NCI-H1092 (cell line): Measurements from ENCODE around the gene SLC1A1.
"Not testable (repeated sequence)": the region's sequence is repeated elsewhere in the genome, so short reads cannot be mapped to it uniquely, and the experiment has no call there.

Experiments used
- DNase-seq: peaks from one replicate; lab custom pipeline; 2025; lab: John Stamatoyannopoulos, UW

SLC1A1 gene

DNA sequence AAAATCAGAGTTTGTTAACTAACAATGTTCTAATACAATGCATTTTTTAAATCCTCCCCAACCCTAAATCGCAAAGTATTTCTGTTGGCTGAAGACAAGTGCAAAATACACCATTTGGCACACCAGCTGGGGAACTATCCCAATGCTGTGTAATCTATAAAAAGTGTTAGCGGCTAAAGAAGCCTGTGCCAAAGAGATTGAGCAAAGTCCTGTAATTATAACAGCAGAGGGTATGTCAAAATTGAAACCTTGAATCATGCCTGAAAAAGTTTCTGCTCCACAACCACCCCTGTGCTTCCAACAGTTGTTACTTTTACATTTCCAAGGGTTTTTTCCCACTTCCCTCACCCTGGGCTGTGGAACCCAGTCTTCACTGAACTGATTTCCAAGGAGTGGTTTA is 88.7 kb downstream of the SLC1A1 start:
- DNase-seq, result no peak

DNA sequence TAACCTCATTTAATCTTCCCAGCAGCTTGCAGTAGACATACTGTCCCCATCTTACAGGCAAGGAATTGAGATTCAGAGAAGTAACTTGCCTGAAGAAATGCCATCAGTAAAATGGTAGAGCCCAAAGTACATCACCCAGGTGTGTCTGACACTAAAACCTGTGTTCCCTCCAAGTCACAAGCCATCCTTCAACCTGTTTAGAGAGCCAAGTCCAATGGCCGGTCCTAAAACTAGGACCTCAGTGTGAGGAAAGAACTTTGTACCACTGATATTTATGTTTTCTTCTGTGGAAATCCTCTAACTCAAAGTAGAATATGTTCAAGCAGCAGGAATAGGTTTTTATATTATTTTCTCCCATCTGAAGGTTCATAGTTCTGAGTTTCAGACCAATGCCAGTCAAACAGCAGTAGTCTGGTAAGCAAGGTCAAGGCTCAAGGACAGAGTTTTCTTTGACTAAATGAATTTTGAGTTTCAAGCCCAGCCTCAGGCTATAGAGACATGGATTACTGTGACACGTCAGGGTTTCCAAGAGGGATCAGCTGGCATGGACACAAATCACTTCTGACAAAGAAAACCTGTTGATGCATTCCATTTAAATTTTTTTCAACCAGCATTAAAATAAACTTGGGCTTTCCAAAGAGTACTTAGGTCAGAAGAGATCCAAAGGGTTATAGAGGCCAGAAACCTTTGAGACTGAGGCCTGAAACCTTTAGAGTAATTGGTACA is 90.9 kb downstream of the SLC1A1 start:
- no peak for DNase-seq

DNA sequence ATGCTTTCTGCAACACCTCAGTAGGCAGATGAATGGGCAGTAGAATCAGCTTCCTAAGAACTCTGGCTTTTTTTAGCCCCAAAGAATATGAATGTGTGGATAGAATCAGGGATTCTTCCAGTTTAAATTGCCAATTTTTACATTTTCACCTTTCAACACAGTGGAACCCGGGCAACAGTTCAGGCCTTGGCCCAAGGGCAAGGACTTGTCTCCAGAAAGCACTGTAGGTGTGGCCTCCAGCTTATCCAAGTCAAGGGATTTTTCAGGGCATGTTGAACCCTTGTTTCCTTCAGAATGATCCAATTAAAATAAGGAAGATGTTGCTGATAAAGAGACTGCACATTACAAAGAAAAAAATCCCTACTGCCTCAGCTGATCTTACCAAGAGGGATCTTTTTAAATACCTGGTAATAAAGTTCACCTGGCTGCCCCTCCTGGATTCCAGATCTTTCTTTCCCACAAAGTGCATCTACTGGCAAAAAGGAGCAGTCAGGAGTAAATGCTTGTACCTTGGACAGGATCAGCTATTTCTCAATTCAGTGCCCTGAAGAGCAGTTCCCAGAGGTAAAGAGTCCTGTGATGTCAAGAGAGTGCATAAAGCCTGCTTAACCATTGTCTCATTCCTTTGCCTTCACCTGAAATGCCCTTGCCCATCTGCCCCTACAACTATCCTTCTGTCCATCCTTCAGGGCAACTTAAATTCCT is 91.7 kb downstream of the SLC1A1 start:
- no peak for DNase-seq

DNA sequence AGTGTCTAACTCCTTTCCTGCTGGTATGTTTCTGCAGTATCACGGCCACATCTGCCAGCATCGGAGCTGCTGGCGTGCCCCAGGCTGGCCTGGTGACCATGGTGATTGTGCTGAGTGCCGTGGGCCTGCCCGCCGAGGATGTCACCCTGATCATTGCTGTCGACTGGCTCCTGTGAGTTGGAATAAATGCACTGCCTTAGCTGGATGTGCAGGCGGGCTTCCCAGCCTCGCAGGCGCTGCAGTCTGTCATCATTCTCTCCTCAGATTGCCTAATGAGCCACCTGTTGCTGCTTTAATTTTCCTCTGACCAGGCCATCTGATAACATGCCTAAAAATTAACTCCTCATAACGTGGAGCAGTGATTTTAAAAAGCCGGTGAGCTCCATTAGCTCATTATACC is 92.7 kb downstream of the SLC1A1 start:
- DNase-seq, result no peak

DNA sequence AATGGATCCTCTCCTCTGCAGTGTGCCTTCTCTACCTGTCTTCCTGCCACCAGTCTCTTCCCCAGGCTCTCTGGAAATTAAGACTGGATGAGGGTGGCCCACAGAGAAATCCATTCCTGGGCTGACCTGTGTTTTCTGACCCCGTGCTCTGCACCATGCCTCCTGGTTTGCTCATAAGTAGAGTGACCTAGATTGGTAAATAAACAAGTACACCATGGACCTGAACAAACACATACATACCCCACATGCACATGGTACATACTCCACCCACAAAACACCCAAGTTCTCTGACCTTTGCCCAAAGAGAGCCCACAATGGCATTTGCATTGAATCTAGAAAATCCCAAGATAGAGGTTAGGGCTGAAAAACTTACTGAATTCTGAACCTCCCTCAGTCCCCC is 94.4 kb downstream of the SLC1A1 start:
- DNase-seq, result no peak

DNA sequence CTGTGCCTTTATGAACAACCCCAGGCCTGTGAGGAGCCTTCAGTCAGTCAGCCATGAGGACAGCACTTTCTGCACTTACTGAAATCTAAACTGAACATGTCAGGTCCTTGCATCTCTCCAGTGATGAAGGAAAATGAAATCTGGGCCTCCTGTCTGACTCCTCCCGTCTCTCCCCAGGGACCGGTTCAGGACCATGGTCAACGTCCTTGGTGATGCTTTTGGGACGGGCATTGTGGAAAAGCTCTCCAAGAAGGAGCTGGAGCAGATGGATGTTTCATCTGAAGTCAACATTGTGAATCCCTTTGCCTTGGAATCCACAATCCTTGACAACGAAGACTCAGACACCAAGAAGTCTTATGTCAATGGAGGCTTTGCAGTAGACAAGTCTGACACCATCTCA is 94.9 kb downstream of the SLC1A1 start:
- DNase-seq, result no peak

DNA sequence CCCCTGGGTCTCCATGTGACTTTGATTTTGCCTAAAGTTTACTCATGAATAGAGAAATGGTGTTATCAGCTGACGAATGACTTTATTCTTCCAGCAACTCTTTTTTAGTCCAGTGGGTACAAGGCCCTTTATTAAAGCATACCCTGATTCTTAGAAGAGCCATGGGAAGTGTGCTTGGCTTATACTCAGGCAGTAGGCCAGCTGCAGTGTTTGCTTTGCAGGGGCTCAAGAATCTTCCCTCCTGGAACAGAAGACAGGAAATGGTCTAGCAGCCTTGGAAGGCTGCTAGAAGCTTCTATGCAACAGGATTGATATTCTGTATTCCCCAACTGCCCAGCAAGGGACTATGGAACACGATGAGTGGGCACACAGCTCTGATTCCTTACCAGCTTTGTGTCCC is 98.5 kb downstream of the SLC1A1 start:
- no peak for DNase-seq

DNA sequence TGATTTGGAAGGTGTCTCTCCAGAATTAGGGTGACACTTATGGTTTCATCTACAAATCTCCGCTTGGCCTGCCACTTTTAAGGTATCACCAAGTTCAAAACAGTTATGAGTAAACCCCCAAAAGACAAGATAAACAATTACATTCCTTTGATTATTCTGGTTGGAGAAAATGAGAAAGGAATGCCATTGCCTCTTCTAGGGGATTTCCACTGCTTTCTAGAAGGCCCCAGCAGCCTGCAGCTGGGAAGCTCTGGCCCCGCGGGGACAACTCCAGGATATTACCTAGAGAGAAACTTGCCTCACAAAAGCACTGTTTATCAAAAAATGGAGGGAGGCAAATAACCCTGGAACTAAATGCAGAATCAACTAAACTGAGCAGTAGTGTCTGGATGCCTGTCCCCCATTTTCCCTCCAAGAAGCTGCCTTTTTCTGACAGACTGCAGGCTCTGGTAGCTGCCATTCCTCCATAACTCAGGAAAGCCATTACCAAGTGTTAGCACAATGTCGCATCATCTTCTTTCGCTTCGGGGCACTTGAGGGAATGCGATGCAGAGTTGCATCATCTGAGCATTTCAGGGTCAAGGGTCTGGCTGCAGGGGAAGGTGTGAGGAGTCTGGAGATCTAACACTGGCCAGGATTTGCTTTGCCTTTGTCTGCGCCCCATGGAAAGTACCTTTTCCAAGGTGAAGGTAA is 100.3 kb downstream of the SLC1A1 start:
- DNase-seq, result no peak

DNA sequence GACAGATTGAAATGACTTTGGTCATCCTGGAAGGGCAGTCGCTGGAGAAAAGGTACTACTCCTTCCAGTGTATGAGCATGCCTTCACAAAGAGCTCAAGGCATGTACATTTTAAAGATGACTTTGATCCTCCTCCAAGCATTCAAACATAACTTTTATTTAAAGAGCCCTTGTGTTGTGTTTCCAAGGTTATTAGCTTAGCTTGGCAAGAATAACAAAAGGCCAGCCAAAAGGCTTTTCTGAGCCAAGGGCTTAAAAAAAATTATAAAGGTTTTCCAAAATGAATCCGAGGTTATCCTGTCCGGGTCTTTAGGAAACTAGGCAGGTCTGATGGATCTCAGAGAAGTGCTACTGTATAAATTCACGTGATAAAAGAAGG is 100.8 kb downstream of the SLC1A1 start:
- no peak for DNase-seq

DNA sequence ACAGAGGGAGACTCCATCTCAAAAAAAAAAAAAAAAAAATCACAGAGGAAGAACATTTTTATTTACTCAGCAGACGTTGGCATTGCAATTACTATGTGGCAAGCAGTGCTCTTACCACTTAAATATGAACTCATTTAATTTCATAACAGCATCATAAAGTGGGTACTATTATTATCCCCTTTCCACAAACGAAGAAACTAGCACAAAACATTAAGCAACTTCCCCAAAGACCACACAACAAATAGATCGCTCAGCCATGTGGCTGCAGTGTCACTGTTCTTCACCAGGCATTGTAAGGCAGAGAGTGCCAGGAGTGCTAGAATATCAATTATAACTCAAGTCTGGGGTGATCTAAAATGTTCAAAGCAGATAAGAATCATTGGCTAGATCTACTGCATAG is 102.0 kb downstream of the SLC1A1 start:
- DNase-seq, result no peak

DNA sequence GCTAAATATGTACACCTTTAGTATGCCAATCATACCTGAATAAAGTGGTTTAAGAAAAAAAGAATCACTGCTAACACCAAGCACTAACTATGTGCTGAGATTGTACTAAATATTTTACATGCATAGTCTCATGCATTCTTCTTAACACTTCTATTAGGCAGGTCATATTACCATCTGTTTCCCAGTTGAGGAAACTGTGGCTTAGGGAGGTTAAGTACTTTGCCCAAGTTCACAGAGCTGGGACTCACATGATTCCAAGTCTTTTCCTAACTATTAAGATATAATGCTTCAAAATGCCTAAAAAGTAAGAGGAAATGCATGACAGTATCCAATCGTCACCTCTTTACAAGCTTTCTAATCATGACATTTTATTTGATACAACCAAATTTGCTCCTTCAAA is 102.6 kb downstream of the SLC1A1 start:
- no peak for DNase-seq

DNA sequence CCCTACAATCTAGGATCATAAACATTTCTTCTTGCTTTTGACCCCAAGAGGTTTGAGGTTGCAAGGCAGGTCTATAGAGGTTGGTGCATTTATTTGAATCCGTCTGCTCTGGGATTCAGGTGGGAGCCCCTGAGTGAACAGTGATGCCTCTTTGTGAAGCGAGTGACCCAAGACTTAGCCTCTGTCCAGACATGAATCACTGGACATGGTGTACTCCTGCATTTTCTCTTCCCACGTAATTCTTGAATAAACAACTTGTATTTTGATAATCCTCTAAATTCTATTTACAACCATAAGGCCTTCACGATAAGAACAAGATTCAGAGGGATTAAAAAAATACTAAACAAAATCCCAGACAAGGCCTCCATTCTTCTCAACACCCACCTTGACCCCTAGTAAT is 104.3 kb downstream of the SLC1A1 start:
- DNase-seq, result no peak

DNA sequence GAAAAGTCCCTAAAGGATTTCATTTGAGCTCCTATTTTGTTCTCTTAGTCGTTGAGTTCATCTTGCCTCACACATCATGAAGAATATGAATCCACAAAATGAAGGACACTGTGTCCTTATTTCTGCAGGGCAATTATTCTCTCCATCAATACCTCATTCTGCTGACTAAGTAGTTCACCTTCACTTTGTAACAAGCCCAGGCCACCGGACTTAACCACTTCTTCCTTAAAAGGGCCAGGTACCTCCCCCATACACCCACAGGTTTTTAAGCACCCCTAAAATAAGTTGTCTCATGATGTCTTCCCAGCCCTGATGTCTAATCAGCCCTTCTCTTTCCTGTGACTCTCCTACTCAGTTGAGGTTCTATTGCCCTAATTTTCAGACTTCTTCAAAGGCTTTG is 104.7 kb downstream of the SLC1A1 start:
- no peak for DNase-seq

DNA sequence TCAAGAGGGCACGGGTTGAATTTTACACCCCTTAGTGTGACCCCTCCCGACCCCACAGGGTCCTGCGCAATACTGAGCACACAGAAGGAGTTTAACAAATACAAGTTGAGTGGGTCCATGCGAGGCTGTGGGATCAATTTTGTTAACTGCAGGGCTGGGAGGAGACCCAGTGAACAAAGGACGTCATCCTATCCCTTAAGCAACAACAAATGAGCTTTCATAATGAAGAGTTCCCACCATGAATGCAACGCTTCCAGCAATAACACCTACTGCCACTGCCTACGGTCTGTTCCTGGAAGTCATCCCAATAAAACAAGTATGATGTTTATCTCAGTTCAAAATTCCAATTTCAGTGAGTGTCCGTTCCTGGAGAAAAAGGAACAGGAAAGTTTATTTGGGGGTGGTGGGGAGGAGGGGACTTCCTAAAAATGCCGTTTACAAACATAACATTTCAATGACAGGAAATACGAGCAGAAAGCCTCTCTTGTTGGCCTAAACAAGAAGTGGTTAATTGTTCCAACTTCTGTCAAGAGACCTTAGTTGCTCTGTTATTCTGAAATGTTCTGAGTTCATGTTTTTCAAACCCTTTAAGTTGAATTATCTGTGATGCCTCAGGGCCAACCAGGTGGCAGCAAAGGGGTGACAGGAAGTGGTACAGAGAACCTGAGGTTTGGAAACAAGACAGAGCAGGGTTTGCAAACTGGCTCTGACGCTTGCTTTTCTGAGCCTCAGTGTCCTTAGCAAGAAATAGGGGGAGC is 106.1 kb downstream of the SLC1A1 start:
- DNase-seq, result no peak

DNA sequence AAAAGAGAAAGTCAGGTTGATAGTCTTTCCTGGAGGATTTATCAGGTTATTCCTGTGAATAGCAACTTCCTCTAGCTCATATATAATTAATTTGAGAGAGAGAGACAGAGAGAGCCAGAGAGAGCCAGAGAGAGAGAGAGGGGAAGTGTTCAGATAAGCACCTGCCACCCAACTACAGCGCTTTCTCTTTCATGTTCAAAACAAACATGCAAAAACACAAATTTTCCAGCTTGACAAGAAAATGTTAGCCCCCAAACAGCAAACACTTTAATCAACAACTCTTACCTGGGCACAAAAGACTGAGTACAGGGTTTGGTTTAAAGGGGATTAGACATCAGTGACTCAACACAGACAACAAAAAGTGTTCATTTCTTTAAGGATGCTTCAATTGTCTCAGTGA is 110.1 kb downstream of the SLC1A1 start:
- no peak for DNase-seq

DNA sequence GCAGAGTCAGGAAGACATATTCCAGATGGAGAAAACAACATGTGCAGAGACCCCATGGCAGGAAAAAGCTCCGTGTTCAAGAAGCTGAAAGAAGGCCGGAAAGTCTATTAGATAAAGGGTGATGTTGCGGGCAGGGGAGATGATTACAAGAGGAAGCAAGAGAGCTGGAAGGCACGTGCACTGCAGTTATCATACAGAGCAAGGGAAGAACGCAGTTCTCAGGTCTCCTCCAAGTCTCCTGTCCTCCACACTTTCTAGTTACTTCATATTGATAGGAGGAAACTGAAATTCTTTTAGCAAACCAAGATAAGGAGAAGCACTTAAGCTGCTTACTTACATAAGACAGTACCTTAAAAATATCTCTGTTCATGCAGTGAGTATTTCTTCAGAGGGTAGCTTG is 113.6 kb downstream of the SLC1A1 start:
- DNase-seq, result no peak

DNA sequence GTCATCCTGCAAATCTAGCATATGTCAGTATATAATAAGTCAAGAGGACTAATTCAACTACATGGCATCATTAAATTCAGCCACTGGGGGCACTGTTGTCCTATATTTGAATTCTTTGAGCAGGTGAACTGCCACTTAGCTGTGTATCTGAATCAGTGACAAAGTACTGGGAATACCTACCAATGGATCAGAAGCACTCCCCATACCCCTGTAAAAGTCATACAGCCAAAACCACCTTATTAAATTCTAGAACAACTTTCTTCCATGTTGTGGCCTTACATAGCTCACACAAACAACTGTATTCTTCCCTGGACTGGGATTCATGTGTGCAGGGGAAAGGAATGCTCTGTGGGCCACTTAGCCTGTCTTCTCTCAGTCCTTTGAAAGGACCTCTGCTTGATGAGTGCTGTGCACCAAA is 114.4 kb downstream of the SLC1A1 start:
- peak; percentile 74 for DNase-seq

DNA sequence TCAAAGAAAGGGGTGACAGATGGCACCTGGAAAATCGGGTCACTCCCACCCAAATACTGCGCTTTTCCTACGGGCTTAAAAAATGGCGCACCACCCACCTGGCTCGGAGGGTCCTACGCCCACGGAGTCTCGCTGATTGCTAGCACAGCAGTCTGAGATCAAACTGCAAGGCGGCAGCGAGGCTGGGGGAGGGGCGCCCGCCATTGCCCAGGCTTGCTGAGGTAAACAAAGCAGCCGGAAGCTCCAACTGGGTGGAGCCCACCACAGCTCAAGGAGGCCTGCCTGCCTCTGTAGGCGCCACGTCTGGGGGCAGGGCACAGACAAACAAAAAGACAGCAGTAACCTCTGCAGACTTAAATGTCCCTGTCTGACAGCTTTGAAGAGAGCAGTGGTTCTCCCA is 115.8 kb downstream of the SLC1A1 start:
- not testable (repeated sequence) for DNase-seq

DNA sequence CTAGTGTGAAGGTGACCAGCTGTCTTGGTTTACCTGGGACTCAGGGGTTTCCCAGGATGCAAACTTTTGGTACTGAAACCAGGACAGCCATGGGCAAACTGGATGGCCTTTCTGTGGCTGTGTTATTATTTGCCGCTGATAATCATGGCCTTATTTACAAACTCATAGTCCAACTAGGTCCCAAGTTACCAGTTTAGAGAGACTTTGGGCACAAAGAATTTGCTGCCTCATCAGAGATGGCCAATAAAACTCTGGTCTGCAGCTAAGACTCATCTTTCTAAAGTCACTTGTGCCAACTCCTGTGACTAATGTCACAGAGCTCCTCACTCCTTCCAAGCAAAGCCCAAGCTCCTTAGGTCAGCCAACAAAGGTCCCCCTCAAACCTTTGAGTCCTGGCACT is 124.4 kb downstream of the SLC1A1 start:
- DNase-seq, result no peak

DNA sequence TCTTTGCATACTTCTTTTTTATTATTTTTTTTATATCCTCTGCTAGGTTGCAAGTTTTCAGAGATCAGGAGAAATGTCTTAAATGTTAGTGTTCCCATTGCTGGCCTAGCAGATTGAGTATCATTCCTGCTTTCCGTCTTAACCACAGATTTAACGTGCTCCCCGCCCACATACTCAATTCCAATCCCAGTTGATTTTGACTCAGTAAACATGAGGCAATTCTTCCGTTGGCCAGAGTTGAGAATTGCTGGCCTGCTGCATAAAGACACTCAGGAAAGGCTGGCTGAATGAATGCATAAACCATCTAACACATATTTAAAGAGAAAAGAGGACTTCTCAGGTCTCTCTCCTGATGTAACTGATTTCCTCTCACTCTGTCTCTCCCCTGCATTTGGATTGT is 125.0 kb downstream of the SLC1A1 start:
- no peak for DNase-seq

DNA sequence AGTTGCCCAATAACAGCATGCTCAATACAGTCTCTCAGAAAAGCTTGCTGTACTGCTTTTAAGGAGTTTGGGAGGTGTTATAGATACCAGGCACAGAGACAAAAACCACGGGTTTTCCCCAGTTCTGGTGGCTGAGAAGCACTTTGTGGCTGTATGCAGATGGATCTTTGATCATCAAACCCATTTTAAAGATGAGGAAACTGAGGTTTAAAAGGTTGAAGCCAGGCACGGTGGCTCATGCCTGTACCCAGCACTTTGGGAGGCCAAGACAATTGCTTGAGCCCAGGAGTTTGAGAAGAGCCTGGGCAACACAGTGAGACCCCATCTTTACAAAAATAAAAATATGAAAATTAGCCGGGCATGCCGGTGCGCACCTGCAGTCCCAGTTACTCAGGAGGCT is 125.5 kb downstream of the SLC1A1 start:
- DNase-seq, result no peak

DNA sequence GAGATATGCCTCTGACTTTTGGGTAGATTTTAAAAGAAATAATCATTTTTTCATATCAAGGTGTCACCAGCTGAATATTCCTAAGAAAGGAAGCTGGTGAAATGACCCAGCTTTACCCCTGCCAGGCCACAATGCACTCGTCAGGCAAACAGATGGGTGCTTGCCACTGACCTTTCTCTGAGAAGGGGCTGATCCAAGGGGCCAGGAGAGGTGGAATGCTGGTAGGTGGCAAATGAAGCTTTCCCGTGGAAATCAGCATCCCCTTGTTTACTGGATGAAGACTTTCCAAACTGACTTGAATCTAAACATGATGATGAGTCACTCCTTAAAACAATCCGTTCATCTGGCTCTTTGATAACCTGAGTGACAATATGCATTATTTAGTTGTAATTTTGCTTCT is 127.5 kb downstream of the SLC1A1 start:
- DNase-seq, result no peak

DNA sequence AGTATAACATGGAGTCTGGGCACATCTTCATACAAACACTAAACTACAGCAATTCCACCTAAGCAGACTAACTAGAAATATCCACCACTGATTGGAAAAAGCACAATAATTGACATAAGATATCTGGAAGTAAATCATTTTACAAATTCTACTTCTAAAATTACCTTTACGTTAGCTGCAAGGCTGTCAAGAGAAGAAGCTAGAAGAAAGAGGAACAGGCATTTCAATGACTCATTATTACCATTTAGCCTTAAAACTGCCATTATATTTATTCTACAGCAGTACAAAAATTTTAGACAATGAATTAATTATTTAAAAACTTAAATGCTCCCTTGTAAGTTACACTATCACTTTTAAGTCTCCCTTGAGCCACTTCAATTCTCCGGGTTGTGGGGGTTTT is 128.4 kb downstream of the SLC1A1 start:
- DNase-seq, result no peak
